ENCODE data around the gene DACT1.

GRCh38 chr14:58662018-58662417 is 24.3 kb downstream of the DACT1 start:
- no peak for TF ChIP-seq RAD21 (IDR thresholded peaks at IDR 0.05)
- TF ChIP-seq NR2F2 (IDR thresholded peaks at IDR 0.05) = no peak
- TF ChIP-seq SP1 (IDR thresholded peaks at IDR 0.05) = no peak
- TF ChIP-seq CTCF (IDR thresholded peaks at IDR 0.05; ENCODE audit: low read depth, low read length, missing input control) = no peak
- TF ChIP-seq FOXA1 (IDR thresholded peaks at IDR 0.05) = no peak
- no peak for TF ChIP-seq TAF1 (conservative IDR thresholded peaks at IDR 0.05)
- no peak for TF ChIP-seq MAX (IDR thresholded peaks at IDR 0.05)
- no peak for TF ChIP-seq RXRA (IDR thresholded peaks at IDR 0.05)
- TF ChIP-seq REST (IDR thresholded peaks at IDR 0.05) = no peak
- TF ChIP-seq JUND (IDR thresholded peaks at IDR 0.05) = no peak
